ENCODE data around the gene BLOC1S6. TPM values are rescaled to one million over a fixed set of nuclear protein-coding genes. Genes with fewer than 3 reads are reported as not detected.

The BLOC1S6 gene
- total and polyA plus RNA-seq, 12 donors: 9.9 to 87.1 (median 50.7) TPM

GRCh38 chr15:45549541-45550220, 37.5 kb upstream of the BLOC1S6 start:
- no peak for TF ChIP-seq CTCF (IDR thresholded peaks at IDR 0.05)
- no peak for TF ChIP-seq POLR2A (IDR thresholded peaks at IDR 0.05)
- Histone ChIP-seq H3K9me3 (replicated peaks in 1 of 3) (no peaks in the 10 kb centered on the region), H3K4me3 (no peak overlapping the region), H3K27me3 (no peaks in the 10 kb centered on the region), H3K27ac (no peak overlapping the region), H3K36me3 (replicated peaks in 1 of 2) (no peaks in the 10 kb centered on the region), H3K4me1 (replicated peaks in 1 of 2) (no peaks in the 10 kb centered on the region)
- intact Hi-C loops (cut with DNase I): no loop called here
- DNase-seq: no peak
- WGBS, 4 donors: 71 to 85% (median 79%) methylated on average over 8 to 9 of the region's 9 CpGs

GRCh38 chr15:45550436-45550835, 36.7 kb upstream of the BLOC1S6 start:
- no peaks in the 10 kb centered on the region for H3K36me3 ChIP-seq (replicated peaks in 1 of 2)
- H3K27me3 ChIP-seq: no peaks in the 10 kb centered on the region
- TF ChIP-seq CTCF (IDR thresholded peaks at IDR 0.05) (no peak), POLR2A (IDR thresholded peaks at IDR 0.05) (no peak)
- 75 to 86% (median 79%) methylated on average over 3 of the region's 3 CpGs for WGBS, 4 donors
- no peak overlapping the region for H3K4me3 ChIP-seq
- no peak overlapping the region for H3K27ac ChIP-seq
- no peak for DNase-seq
- intact Hi-C loops (cut with DNase I): no loop called here
- H3K9me3 ChIP-seq (replicated peaks in 1 of 3): no peaks in the 10 kb centered on the region
- no peaks in the 10 kb centered on the region for H3K4me1 ChIP-seq (replicated peaks in 1 of 2)

- intact Hi-C loops (cut with DNase I): no loop called here
- TF ChIP-seq POLR2A (IDR thresholded peaks at IDR 0.05) (no peak), CTCF (IDR thresholded peaks at IDR 0.05) (no peak)
- H3K36me3 ChIP-seq (replicated peaks in 1 of 2): no peaks in the 10 kb centered on the region
- no peaks in the 10 kb centered on the region for H3K27me3 ChIP-seq
- H3K27ac ChIP-seq: no peak overlapping the region
- H3K4me1 ChIP-seq (replicated peaks in 1 of 2): no peaks in the 10 kb centered on the region
- WGBS, 4 donors: 55 to 68% (median 65%) methylated on average over 3 of the region's 3 CpGs
- H3K4me3 ChIP-seq: no peak overlapping the region
- no peaks in the 10 kb centered on the region for H3K9me3 ChIP-seq (replicated peaks in 1 of 3)
- no peak for DNase-seq
Observed at GRCh38 chr15:45551676-45552075, 35.5 kb upstream of the BLOC1S6 start.

- no peaks in the 10 kb centered on the region for H3K27me3 ChIP-seq
- H3K9me3 ChIP-seq (replicated peaks in 1 of 3): no peaks in the 10 kb centered on the region
- no peak overlapping the region for H3K27ac ChIP-seq
- WGBS, 4 donors: 33 to 45% (median 39%) methylated on average over 3 of the region's 3 CpGs
- TF ChIP-seq POLR2A (IDR thresholded peaks at IDR 0.05): no peak
- TF ChIP-seq CTCF (IDR thresholded peaks at IDR 0.05): no peak
- intact Hi-C loops (cut with DNase I): no loop called here
- DNase-seq: no peak
- no peaks in the 10 kb centered on the region for H3K4me1 ChIP-seq (replicated peaks in 1 of 2)
- H3K4me3 ChIP-seq: no peak overlapping the region
- no peaks in the 10 kb centered on the region for H3K36me3 ChIP-seq (replicated peaks in 1 of 2)
Observed at GRCh38 chr15:45555934-45556608, 31.1 kb upstream of the BLOC1S6 start.

Data from adrenal gland (tissue), 12 donors.